Measurements from ENCODE around the gene GDNF. TPM values are rescaled to one million over a fixed set of nuclear protein-coding genes. Genes with fewer than 3 reads are reported as not detected.

The GDNF gene
- 0.11 to 0.14 TPM in 2 of 5 replicates, not detected in the others for total RNA-seq (2022; extraction: Qiagen RNA extraction; ENCODE audit: low read depth)

GRCh38 chr5:37839407-37840052 is at the start of gene GDNF:
Gene GDNF (minus strand): TSS chr5:37840041. CDS start chr5:37834796, 5,245 bp downstream.

